HG03064 (cell line): Measurements from ENCODE around the gene TNS3.

Source experiments
- ATAC-seq: cut with Tn5 transposase; IDR thresholded peaks from one replicate; pipeline ENCODE4 v1.9.1; 2021; ENCODE audit warnings: low read depth; ENCODE audit not compliant: unreplicated experiment

Gene TNS3

GRCh38 chr7:47378728-47379395, 203.0 kb downstream of the TNS3 start:
- ATAC-seq = no peak

GRCh38 chr7:47377741-47378140, 204.2 kb downstream of the TNS3 start:
- ATAC-seq = no peak

GRCh38 chr7:47376991-47377616, 204.8 kb downstream of the TNS3 start:
- no peak for ATAC-seq

- ATAC-seq = no peak
Measured at GRCh38 chr7:47375121-47375938, 206.6 kb downstream of the TNS3 start.

GRCh38 chr7:47374538-47374937, 207.4 kb downstream of the TNS3 start:
- no peak for ATAC-seq

GRCh38 chr7:47373871-47374451, 207.9 kb downstream of the TNS3 start:
- ATAC-seq = no peak

GRCh38 chr7:47371733-47372368, 210.1 kb downstream of the TNS3 start:
- no peak for ATAC-seq

- no peak for ATAC-seq
Measured at GRCh38 chr7:47371317-47371716, 210.6 kb downstream of the TNS3 start.

GRCh38 chr7:47370461-47371042, 211.4 kb downstream of the TNS3 start:
- no peak for ATAC-seq

- no peak for ATAC-seq
Measured at GRCh38 chr7:47369736-47370135, 212.2 kb downstream of the TNS3 start.

GRCh38 chr7:47368190-47368812, 213.6 kb downstream of the TNS3 start:
- no peak for ATAC-seq

GRCh38 chr7:47367369-47367768, 214.5 kb downstream of the TNS3 start:
- no peak for ATAC-seq

GRCh38 chr7:47366960-47367359, 215.0 kb downstream of the TNS3 start:
- no peak for ATAC-seq

- ATAC-seq = no peak
Measured at GRCh38 chr7:47366211-47366610, 215.7 kb downstream of the TNS3 start.

- ATAC-seq = no peak
Measured at GRCh38 chr7:47362984-47363383, 218.9 kb downstream of the TNS3 start.

GRCh38 chr7:47361746-47362215, 220.1 kb downstream of the TNS3 start:
- no peak for ATAC-seq

- no peak for ATAC-seq
Measured at GRCh38 chr7:47361236-47361635, 220.7 kb downstream of the TNS3 start.

GRCh38 chr7:47360301-47360900, 221.5 kb downstream of the TNS3 start:
- ATAC-seq = no peak

- no peak for ATAC-seq
Measured at GRCh38 chr7:47358944-47359588, 222.8 kb downstream of the TNS3 start.
